HepG2 (cell line): ENCODE data around the gene ARHGAP10.

ENCODE experiments used
- CTCF ChIP-seq: sonication (generic); formaldehyde crosslinking; IDR thresholded peaks from 2 replicates; pipeline ENCODE4 v1.5.0; 2020; ENCODE audit warnings: mild to moderate bottlenecking, missing genetic modification reagents, moderate library complexity
- FOXK2 ChIP-seq: fragments of 450-650 bp; IDR thresholded peaks from 2 replicates; pipeline ENCODE4 v1.6.1; 2016
- JUND ChIP-seq: sonication (generic); formaldehyde crosslinking; IDR thresholded peaks from 2 replicates; pipeline ENCODE4 v1.8.0; 2022; ENCODE audit warnings: mild to moderate bottlenecking, missing genetic modification reagents
- KLF9 ChIP-seq: IDR thresholded peaks from 2 replicates; pipeline ENCODE4 v1.6.1; 2016; ENCODE audit warnings: low read depth
- RAD51 ChIP-seq: fragments of 450-650 bp; IDR thresholded peaks from 2 replicates; pipeline ENCODE4 v1.6.1; 2016; ENCODE audit warnings: borderline replicate concordance
- TEAD2 ChIP-seq: sonication (generic); formaldehyde crosslinking; IDR thresholded peaks from 2 replicates; pipeline ENCODE4 v1.9.0; 2021; ENCODE audit warnings: missing genetic modification reagents
- TF ChIP-seq, protein P1 (sequence below): sonication (generic); formaldehyde crosslinking; IDR thresholded peaks from 2 replicates; pipeline ENCODE4 v1.4.0; 2020; ENCODE audit warnings: low read depth, mild to moderate bottlenecking, missing genetic modification reagents

- TF ChIP-seq FOXK2 = no peak
- no peak for TF ChIP-seq TEAD2
- no peak for TF ChIP-seq KLF9
- no peak for TF ChIP-seq RAD51
- no peak for TF ChIP-seq CTCF (CRISPR knock-in tag)
- no peak for TF ChIP-seq JUND
- TF ChIP-seq, protein P1, sequence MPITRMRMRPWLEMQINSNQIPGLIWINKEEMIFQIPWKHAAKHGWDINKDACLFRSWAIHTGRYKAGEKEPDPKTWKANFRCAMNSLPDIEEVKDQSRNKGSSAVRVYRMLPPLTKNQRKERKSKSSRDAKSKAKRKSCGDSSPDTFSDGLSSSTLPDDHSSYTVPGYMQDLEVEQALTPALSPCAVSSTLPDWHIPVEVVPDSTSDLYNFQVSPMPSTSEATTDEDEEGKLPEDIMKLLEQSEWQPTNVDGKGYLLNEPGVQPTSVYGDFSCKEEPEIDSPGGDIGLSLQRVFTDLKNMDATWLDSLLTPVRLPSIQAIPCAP (CRISPR knock-in tag) = no peak
Measured at GRCh38 chr4:147940171-147940570, 208.3 kb downstream of the ARHGAP10 start.
